ENCODE data around the gene MAPKAPK3. TPM values are rescaled to one million over a fixed set of nuclear protein-coding genes. Genes with fewer than 3 reads are reported as not detected.

MAPKAPK3 gene
- total RNA-seq, 1 donor from 2014 or later = 10.7 TPM

DNA sequence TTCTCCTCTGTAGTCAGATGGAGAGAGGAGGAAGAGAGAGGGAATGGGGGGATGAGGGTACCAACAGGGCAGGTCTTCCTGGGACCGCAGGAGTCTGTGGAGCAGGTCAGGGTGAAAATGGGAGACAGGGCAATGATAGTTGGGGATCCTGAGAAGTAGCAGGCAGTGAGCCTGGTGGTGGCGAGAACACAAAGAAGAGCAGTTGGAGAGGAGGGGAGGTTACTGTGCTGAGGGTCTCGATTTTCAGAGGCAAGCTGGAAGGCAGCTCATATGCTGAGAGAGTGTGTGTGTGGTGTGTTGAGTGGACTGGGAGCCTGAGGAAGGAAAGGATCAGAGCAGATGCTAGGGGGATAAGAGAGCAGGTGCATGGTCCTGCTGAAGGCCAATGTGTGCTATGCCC, 55.7 kb downstream of the MAPKAPK3 start:
- H3K36me3 Mint-ChIP-seq (ENCODE audit: unreplicated experiment) = peaks cover 4% of the 10 kb centered on the region
- no peak for DNase-seq
- peaks cover 8% of the 10 kb centered on the region for H3K27me3 Mint-ChIP-seq (ENCODE audit: unreplicated experiment)
- TF ChIP-seq CTCF (IDR thresholded peaks at IDR 0.05; ENCODE audit: partially characterized antibody, unreplicated experiment) = no peak
- peaks cover 7% of the 10 kb centered on the region for H3K4me1 Mint-ChIP-seq (ENCODE audit: low read depth, unreplicated experiment)
- H3K9me3 Mint-ChIP-seq (ENCODE audit: unreplicated experiment) = peaks cover 6% of the 10 kb centered on the region
- no peak overlapping the region for H3K4me3 Mint-ChIP-seq (ENCODE audit: unreplicated experiment)
- H3K27ac Mint-ChIP-seq (ENCODE audit: unreplicated experiment) = no peak overlapping the region

GRCh38 chr3:50673931-50674330, 57.0 kb downstream of the MAPKAPK3 start:
- H3K4me1 Mint-ChIP-seq (ENCODE audit: low read depth, unreplicated experiment) = peaks cover 7% of the 10 kb centered on the region
- H3K36me3 Mint-ChIP-seq (ENCODE audit: unreplicated experiment) = peaks cover 4% of the 10 kb centered on the region
- no peak for DNase-seq
- H3K4me3 Mint-ChIP-seq (ENCODE audit: unreplicated experiment) = peak overlapping the region; percentile 81
- H3K27ac Mint-ChIP-seq (ENCODE audit: unreplicated experiment) = peak overlapping the region; percentile 10
- TF ChIP-seq CTCF (IDR thresholded peaks at IDR 0.05; ENCODE audit: partially characterized antibody, unreplicated experiment) = no peak
- peaks cover 6% of the 10 kb centered on the region for H3K9me3 Mint-ChIP-seq (ENCODE audit: unreplicated experiment)
- peaks cover 8% of the 10 kb centered on the region for H3K27me3 Mint-ChIP-seq (ENCODE audit: unreplicated experiment)

- Mint-ChIP-seq H3K27me3 (ENCODE audit: unreplicated experiment) (peaks cover 8% of the 10 kb centered on the region), H3K27ac (ENCODE audit: unreplicated experiment) (peak within 1 kb of the TSS; percentile 12), H3K4me3 (ENCODE audit: unreplicated experiment) (peak within 1 kb of the TSS; percentile 93), H3K4me1 (ENCODE audit: low read depth, unreplicated experiment) (peaks cover 7% of the 10 kb centered on the region), H3K9me3 (ENCODE audit: unreplicated experiment) (peaks cover 6% of the 10 kb centered on the region), H3K36me3 (ENCODE audit: unreplicated experiment) (peaks cover 4% of the 10 kb centered on the region)
- DNase-seq = peak; percentile 72
- TF ChIP-seq CTCF (IDR thresholded peaks at IDR 0.05; ENCODE audit: partially characterized antibody, unreplicated experiment) = no peak
Measured at GRCh38 chr3:50674349-50675178, 57.6 kb downstream of the MAPKAPK3 start, which contains the start of gene DOCK3. TSS of gene DOCK3 (plus strand) at chr3:50674927. CDS start at chr3:50675264, 337 bp downstream.

- Mint-ChIP-seq H3K27me3 (ENCODE audit: unreplicated experiment) (peaks cover 8% of the 10 kb centered on the region), H3K36me3 (ENCODE audit: unreplicated experiment) (peaks cover 4% of the 10 kb centered on the region), H3K4me3 (ENCODE audit: unreplicated experiment) (peak overlapping the region; percentile 93), H3K27ac (ENCODE audit: unreplicated experiment) (peak overlapping the region; percentile 12), H3K4me1 (ENCODE audit: low read depth, unreplicated experiment) (peaks cover 7% of the 10 kb centered on the region), H3K9me3 (ENCODE audit: unreplicated experiment) (peaks cover 6% of the 10 kb centered on the region)
- DNase-seq = peak; percentile 88
- peak; percentile 74 for TF ChIP-seq CTCF (IDR thresholded peaks at IDR 0.05; ENCODE audit: partially characterized antibody, unreplicated experiment)
Measured at GRCh38 chr3:50675179-50676030, 58.5 kb downstream of the MAPKAPK3 start.

Data from glutamatergic neuron (in vitro differentiated cells).